ENCODE data around the gene EPHA10.

GRCh38 chr1:37705399-37705798 lies 59.5 kb downstream of the EPHA10 start:
- TF ChIP-seq CTCF (IDR thresholded peaks at IDR 0.05; ENCODE audit: insufficient read depth, low read length) (no peak), REST (IDR thresholded peaks at IDR 0.05; ENCODE audit: insufficient replicate concordance, low read depth) (no peak)
